ENCODE results near the gene ANKRD2.
"Not testable (repeated sequence)": the region's sequence is repeated elsewhere in the genome, so short reads cannot be mapped to it uniquely, and the experiment has no call there.

Gene ANKRD2

DNA sequence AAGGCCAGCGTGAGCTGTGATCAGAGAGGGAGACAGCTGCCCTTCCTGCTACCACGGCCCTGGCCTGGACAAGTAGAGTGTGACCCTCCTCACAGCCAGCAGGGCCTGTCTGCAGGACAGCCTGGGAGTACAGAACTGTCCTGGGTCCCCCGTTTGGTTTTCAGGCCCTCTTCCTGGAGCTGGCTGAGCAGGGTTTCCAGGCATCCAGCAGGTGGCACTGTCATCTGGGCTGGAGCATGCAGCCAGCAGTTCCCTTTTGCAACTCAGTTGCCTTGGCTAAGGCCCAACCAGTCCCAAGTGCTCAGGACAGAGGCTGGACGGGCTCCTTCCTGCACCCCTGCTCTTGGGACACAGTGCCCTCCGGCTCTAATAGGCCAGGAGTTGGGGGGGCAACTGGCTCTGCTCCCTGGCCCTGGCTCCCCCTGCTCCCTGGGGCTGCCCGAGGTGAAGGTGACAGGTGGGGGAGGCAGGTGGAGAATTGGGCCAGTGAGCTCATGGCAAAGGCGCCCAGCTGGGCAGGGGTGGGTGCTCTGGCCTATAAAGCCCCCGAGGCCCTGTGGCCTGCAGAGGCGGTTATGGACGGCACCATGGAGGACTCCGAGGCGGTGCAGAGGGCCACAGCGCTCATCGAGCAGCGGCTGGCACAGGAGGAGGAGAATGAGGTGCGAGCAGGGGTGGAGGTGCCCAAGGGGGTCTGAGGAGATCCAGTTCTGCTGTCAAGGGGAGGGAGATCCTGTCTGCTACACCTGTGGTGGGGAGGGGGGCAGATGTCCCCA is at the start of gene ANKRD2:
Gene ANKRD2, plus strand, starts transcription at position 566 of the 776 bp plus-strand sequence. Its CDS starts 10 bp downstream, at position 576.
- DNase-seq (ENCODE audit: low spot score) (peak; percentile 70), FAIRE-seq (no peak)

- DNase-seq (ENCODE audit: low spot score) (no peak), FAIRE-seq (no peak)
These were observed 49.6 kb upstream of the ANKRD2 start for GRCh38 chr10:97522937-97523336.

DNA sequence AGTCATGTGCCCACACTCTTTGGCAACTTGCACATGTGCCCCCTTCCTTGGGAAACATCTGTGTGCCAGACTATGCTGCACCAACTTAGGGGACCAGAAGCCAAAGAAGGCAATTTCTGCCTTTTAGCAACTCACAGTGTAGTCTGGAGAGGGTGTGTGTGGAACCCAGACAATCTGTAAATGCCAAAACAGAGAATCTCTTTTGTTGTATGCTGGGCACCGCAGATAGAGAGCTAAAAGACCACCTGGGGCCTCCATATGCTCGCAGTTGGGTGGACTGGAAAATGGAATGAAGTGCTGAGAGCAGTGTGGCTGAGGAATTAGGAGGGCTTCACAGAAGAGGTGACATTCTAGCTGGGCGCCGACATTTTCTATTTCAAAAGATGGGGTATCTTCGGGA is 47.5 kb upstream of the ANKRD2 start:
- FAIRE-seq: no peak
- no peak for DNase-seq (ENCODE audit: low spot score)

DNA sequence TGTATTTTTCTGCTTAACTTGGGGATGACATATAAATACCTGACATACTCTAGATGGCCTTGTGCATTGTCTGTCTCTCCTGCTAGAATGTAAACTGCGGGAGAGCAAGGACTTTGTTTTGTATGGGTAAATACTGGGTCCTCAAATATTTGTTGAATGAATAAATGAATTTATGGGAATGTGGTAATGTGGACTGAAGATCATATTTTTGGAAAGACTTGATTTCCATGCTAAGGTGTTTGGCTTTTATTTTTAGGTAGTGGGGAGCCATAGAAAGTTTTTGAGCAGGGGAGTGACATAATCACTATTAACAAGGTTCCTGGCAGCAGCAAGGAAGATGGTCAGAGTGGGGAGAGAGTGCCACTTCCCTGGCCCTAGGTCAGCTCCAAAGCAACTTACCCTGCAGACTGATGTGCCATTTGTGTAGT is 46.9 kb upstream of the ANKRD2 start:
- FAIRE-seq (no peak), DNase-seq (ENCODE audit: low spot score) (no peak)

DNA sequence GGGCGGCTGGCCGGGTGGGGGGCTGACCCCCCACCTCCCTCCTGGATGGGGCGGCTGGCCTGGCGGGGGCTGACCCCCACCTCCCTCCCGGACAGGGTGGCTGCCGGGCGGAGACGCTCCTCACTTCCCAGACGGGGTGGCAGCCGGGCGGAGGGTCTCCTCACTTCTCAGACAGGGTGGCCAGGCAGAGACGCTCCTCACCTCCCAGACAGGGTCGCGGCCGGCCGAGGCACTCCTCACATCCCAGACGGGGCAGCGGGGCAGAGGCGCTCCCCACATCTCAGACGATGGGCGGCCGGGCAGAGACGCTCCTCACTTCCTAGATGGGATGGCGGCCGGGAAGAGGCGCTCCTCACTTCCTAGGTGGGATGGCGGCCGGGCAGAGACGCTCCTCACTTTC is 43.7 kb upstream of the ANKRD2 start:
- not testable (repeated sequence) for DNase-seq (ENCODE audit: low spot score); FAIRE-seq

DNA sequence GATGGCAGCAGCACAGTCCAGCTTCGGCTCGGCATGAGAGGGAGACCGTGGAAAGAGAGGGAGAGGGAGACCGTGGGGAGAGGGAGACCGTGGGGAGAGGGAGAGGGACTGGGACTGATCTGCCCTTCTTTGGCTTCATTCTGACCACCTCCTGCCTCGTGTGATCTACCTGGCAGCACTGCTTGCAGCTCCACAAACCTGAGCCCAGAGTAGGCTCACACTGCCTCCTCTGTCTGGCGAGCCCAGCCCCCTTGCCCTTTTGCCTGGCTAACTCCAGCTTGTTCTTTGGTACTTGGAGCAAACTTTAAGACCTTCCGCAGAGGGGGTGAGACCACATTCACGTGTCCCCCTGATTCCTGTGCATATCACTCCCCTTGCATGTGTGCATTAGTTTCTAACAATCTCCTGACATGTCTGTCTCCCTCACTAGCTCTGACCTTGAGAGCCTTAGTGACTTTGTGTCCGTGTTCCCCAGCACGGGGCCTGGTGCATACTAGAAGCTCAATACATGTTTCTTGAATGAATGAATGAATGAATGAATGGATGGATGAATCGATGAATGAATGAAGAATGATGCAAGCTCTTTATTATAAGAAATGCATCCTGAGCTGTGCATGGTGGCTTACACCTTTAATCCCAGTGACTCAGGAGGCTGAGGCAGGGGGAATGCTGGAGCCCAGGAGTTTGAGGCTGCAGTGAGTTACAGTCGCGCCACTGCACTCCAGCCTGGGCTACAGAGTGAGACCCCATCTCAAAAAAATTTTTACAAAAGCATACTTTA is 42.7 kb upstream of the ANKRD2 start:
- DNase-seq (ENCODE audit: low spot score): no peak
- no peak for FAIRE-seq

DNA sequence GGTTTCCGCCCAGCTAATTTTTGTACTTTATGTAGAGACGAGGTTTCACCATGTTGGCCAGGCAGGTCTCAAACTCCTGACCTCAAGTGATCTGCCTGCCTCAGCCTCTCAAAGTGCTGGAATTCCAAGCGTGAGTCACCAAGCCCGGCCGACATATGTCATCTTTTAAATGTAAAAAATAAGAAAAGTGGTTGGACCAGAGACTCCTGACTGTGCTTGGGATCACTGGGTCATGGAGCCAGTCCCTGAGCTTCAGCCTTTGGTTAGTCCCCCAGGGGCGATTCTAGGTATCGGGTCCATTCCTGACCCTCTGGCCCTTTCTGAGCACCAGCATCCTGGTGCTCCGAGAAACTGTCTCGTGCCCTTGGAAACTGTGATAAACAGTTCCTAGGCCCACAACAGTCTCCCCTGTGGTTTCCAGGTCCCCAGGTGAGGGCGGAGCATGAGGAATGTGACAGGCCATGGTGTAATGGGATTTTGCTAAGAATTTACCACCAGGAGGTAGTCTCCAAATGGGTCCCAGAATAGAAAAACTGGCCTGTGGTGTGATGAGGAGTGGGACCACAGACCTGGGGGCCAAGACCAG is 41.1 kb upstream of the ANKRD2 start:
- DNase-seq (ENCODE audit: low spot score) (peak; percentile 86), FAIRE-seq (peak; percentile 89)

GRCh38 chr10:97532935-97533671 is 39.5 kb upstream of the ANKRD2 start:
- peak; percentile 78 for FAIRE-seq

DNA sequence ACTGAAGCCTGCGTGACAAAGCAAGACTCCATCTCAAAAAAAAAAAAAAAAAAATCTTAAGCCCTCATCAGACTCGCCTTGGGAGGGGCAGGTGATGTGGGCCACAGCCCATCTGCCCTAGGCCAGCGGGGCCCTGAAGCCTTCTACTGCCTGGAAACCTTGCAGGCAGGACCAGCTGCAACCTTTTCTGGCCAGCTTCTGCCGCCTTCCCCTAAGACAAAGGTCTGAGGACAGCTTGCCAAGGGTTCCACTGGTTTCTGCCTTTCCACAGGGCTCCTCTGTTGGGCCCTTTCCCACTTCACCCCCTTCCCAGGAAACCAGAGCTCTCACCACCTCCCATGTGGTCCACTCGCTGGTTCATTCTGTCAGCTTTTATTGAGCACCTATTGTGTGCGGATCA is 38.7 kb upstream of the ANKRD2 start:
- FAIRE-seq (no peak), DNase-seq (ENCODE audit: low spot score) (no peak)

More at GRCh38 chr10:97532935-97533671, 39.5 kb upstream of the ANKRD2 start:
- peak; percentile 89 for DNase-seq (ENCODE audit: low spot score)

GRCh38 chr10:97534746-97535367 is 37.7 kb upstream of the ANKRD2 start:
- FAIRE-seq: no peak
- no peak for DNase-seq (ENCODE audit: low spot score)

GRCh38 chr10:97537186-97537869 is 35.3 kb upstream of the ANKRD2 start:
- FAIRE-seq: no peak
- DNase-seq (ENCODE audit: low spot score): no peak

DNA sequence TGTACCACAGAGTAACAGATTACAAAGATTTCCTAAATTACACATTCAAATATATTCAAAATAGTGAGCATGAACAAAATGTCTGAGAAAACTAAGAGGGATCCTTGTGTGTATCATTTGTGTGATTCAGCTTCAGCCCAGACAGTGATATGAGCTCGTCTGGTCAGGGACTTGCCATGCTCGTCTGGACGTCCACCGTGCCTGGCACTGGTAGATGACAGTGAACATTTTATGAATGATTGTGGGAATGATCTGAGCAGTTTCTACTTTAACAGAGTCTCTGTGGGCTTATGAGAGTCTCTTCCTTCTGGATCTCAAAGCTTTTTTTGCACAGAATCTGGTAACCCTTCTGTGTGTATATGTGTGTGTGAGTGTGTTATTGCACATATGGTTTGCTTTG is 34.2 kb upstream of the ANKRD2 start:
- peak; percentile 93 for FAIRE-seq

DNA sequence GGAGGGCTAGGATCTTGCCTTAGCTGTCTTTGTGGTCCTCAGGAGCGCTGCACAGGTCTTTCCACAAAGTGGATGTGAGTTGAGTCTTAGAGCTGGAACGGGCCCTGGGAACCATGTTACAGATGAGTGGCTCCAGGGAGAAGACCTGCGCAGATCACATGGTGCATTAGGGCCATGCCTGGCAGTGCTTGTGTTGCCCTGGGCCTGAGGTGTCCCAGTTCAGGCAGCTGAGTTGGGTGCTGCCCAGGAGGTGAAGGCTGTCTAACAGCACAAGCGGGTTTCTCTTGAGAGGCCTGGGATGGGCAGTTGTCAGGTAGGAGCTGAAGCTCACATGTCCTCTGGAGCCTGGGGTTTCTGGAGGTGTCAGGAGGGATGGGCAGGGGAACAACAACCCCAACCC is 33.7 kb upstream of the ANKRD2 start:
- DNase-seq (ENCODE audit: low spot score) (no peak), FAIRE-seq (no peak)

More for the DNA sequence above, 34.2 kb upstream of the ANKRD2 start:
- peak; percentile 74 for DNase-seq (ENCODE audit: low spot score)

DNA sequence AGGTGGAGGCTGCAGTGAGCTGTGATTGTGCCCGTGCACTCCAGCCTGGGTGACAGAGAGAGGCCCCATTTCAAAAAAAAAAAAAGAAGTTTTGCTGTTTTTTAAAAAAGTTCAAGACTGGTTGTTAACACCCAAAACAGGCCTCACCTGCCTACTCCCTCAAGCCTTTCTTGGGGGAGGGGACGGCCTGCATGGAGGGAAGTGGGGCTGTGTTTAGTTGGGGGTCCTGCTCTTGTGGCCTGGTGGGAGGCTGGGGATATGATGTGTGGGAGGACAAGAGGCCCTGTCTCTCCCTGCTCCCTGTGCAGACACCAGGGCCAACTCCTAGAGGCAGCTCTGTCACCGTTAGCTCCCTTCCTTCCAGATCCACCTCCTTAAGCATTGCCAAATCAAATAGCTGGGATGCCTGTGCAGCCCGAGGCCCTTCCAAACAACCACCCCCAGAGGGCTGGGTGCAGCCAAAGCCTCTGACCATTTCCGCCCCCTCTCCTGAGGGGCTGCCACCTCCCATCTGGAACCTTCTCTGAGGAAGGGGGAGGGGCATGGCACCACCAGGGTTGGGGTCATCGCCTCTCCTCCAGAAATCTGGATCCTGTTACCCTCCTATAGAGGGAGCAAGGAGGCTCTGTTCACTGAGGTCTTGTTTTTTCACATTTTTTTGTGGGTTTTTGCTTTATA is 32.9 kb upstream of the ANKRD2 start:
- FAIRE-seq: no peak
- no peak for DNase-seq (ENCODE audit: low spot score)

DNA sequence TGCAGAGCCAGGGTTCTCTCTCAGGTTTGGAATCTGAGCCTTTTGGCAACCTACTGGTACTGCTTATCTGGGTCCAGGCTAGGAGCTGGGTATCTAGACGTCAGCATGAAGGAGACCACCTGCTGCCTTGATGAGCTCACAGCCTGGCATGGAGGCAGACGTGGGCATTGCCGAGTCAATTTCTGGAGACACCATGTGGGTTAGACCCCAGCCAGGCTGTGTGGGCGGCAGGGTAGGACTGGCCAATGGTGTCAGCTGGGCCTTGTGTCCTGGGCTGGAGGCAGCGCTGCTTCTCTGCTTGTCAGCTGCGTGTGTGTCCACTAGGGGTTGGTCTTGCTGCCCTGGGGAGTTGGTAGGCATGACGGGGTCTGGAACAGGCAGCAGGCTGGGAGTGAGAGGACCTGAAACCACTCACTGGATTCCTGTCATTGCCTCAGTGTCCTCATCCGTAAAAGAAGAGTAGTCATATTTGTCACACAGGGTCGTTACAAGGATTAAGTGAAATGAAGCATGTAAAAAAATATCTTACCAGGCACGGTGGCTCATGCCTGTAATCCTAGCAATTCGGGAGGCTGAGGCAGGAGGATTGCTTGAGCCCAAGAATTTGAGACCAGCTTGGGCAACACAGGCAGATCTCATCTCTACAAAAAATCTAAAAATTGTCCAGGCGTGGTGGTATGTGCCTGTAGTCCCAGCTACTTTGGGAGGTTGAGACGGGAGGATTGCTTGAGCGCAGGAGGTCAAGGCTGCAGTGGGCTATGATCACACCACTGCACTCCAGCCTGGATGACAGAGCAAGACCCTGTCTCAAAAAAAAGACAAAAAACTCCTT is 31.7 kb upstream of the ANKRD2 start:
- peak; percentile 87 for FAIRE-seq
- DNase-seq (ENCODE audit: low spot score): peak; percentile 95

DNA sequence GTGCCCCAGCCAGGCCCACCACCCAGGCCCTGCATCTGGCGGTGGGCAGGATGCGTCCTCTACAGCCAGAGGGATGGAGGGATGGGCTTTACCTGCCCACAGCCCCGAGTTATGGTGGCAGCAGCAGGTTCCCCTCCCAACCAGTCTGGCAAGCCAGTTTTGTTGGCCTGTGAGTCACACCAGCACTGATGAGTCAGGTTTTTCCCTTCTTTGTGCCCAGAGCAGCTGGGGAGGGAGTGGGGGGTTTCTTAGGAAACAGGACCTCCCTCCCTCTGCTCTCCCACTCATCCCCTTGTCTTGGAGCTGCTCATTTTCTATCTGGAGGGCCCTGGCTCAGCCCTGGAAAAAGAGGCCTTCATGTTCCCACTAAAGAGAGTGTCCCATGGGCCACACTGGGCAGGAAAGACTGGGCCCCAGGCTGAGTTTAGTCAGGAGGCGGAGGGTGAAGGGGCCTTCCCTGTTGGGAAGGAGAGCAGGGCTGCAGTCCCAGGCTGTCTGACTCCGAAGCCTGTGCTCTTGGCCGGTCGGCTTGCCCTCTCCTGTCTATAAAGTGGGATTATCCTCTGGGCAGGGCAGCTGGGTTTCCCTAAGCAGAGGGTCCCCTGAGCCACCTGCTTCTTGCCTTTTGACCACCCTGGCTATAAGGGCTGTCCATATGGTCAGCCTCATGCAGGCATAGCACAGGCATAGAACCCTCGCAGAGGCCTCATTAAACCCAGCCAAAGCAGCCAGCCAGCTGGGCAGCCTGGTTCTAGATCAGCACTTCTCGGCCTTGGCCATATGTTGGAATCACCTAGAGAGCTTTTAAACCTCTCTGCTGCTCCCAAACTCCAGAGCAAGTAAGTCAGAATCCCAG is 30.2 kb upstream of the ANKRD2 start:
- FAIRE-seq (peak; percentile 91), DNase-seq (ENCODE audit: low spot score) (peak; percentile 91)

DNA sequence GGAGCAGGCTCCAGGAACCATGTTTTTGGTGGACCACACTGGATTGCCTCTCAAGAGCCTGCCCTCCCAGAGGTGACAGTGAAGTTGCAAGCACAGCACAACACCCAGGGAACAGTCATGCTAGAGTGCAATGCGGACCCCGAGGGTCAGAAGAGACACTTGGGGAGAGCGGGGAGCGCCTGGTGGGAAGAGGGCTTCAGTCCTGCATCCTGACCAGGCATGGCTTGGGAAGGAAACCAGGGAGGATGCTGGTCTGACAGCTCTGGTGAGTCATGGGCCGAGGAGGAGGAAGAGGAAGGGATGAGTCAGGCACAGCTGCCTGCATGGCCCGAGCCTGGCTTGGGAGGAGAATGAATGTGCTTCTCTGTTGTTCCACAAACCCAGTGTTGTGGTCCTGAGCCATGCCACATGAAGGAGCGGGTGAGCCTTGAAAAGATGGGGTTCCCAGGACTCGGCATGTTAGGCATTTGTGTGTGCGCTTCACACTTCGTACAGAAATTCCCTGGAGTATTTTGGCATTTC is 29.5 kb upstream of the ANKRD2 start:
- FAIRE-seq: peak; percentile 89

More for the DNA sequence above, 29.5 kb upstream of the ANKRD2 start:
- DNase-seq (ENCODE audit: low spot score): peak; percentile 91

Measured in RCC 7860 (cell line).